ENCODE data around the gene MACROD2.

Gene MACROD2

DNA sequence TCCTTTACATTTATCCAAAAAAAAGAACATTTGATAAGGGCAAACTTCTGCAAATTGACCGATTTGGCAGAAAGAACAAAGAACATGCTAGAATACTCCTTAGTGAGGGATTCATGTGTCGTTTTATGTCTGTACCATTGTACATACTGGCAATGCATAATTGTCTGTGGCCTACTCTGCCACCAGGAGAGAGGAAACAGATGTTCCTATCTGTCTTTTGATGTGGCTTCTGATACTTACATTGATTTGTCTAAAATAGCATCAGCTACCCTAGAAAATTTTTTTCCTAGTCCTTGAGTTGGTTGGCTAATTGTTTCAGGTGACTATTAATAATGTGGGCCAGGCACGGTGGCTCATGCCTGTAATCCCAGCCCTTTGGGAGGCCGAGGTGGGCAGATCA is 1923.8 kb downstream of the MACROD2 start:
- no peak for DNase-seq

DNA sequence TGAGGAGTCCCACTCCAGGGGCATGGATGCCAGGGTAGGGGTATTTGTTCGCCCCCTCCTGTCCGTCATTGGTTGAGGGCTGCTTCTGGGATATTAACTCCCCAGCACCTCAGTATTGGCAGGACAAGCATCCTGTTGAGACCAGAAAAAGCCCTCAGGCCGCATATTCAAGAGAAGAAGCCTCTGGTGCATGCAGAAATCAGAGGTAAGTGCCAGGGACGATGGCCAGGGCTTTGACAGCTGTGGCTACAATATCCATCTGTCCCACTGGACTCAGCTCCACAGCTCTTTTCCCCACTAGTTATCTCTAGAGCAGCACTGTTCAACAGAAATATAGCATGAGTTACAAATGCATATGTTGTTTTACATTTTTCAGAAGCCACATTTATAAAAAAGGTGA is 1926.6 kb downstream of the MACROD2 start:
- DNase-seq = no peak

DNA sequence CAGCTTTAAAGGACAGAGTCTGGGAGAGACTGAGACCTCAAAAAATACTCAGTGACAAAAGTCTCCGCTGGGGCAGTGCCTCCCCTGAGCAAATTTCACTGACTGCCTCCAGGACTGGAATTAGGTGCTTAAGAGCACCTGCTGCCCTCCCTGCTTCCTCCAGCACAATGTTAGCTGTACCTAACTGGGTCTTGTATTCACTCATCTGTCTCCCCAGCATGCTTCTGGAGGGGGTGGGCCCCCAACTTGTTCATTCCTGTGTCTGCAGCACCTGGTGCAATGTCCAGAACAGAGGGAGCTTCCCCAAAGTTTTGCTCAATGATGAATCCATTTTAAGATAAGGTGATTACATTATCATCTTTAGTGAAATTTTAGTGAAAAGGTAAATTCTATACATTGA is 1927.2 kb downstream of the MACROD2 start:
- no peak for DNase-seq

DNA sequence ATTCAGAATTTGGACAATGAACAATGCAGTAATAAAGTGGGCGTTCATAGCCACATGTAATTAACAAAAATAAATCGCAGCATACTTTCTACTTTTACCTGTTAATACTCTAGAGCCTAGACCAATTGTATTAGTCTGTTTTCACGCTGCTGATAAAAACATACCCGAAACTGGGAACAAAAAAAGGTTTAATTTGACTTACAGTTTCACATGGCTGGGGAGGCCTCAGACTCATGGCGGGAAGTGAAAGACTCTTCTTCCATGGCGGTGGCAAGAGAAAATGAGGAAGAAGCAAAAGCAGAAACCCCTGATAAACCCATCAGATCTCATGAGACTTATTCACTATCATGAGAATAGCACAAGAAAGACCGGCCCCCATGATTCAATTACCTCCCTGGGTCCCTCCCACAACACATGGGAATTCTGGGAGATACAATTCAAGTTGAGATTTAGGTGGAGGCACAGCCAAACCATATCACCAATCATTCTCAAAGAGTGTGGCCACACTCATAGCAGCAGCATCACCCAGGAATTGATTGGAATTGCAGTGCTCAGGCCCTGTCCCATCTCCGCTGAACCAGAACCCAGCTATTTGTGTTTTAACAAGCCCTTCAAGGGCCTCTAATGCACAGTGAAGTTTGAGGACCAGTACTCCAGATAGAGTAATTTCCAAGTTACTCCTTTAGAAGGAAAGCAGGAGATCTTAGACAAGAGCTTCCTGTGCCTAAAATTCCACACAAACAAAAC is 1927.9 kb downstream of the MACROD2 start:
- no peak for DNase-seq

DNA sequence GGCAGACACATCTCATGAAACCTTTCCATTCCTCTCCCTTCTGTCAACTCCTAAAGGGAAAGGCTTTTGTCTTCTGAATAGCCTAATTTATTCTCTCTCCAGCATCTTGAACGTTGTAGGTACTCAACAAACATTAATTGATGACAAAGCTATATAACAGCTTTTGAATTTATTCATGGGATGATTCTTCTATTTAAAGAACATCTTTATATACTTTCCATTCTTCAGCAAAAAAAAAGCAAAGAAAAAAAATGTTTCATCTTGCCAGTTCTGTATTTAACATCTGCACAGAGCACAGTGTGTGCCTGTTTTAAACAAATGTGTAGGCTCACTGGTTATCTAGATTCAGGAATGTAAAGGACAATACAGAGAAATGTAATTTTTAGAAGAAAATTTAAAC is 1929.2 kb downstream of the MACROD2 start:
- DNase-seq = no peak

DNA sequence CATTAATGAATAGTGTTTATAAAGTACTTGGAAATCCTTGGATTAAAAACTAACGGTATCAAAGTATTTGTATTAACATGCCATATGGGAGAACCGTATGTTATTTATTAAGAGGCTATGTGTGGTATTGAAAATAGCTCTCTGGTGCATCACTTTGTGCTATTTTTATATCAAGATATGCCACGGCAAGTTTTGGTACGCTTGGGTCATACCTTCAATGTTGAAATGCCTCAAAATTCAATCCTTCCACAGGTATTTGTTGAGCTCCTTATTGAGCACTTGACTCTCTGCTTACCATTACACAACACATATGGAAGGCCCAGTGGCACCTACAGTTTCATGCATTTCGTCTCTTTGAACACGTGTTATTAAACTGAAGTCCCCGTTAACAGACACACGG is 1930.1 kb downstream of the MACROD2 start:
- no peak for DNase-seq

DNA sequence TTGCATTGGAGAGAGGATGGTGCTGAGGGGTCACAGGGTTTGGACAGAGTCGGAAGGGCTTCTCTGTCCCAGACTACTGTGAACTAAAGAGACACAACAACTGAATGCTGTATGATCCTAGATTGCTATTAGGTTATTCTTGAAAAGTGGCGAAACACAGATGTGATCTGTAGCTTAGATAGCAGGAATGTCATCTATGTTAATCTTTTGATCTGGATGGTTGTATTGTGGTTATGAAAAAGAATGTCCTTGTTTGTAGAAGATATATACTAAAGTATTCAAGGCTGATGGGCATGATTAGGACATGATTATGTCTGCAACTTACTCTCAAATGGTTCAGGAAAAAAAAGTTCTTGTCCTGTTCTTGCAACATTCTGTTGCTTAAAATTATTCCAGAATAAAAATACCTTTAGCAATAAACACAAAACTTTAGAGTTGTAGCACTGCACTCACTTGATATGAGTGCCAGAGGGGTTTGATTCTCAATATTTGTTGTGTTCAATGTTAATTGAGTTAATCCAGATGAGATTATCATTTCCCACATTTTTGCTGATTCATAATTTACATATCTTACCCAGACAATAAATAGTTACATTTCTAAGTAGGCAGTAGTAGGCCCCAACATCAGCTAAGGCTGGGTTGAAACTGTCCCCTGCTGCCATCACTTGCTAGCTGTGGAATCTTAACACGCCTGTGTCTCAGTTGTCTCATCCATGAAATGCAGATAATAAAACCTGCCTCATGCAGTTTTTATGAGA is 1932.8 kb downstream of the MACROD2 start:
- no peak for DNase-seq

DNA sequence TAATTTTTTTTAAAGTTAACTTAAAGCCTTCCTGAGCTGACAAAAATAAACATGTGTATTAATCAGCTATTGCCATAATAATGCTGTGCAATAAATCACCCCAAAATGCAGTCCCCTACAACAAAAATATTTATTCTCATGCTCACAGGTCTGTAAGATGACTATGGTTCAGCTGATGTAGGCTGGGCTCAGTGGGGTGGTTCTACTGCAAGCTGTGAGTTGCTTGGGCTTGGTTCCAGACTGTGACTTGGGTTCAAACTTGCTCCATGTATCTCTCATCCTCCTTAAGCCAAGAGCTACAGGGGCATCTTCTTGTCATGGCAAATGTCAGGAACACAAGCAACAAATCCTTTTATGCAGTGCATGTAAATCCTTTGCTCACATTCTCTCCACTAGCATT is 1933.6 kb downstream of the MACROD2 start:
- DNase-seq = no peak

DNA sequence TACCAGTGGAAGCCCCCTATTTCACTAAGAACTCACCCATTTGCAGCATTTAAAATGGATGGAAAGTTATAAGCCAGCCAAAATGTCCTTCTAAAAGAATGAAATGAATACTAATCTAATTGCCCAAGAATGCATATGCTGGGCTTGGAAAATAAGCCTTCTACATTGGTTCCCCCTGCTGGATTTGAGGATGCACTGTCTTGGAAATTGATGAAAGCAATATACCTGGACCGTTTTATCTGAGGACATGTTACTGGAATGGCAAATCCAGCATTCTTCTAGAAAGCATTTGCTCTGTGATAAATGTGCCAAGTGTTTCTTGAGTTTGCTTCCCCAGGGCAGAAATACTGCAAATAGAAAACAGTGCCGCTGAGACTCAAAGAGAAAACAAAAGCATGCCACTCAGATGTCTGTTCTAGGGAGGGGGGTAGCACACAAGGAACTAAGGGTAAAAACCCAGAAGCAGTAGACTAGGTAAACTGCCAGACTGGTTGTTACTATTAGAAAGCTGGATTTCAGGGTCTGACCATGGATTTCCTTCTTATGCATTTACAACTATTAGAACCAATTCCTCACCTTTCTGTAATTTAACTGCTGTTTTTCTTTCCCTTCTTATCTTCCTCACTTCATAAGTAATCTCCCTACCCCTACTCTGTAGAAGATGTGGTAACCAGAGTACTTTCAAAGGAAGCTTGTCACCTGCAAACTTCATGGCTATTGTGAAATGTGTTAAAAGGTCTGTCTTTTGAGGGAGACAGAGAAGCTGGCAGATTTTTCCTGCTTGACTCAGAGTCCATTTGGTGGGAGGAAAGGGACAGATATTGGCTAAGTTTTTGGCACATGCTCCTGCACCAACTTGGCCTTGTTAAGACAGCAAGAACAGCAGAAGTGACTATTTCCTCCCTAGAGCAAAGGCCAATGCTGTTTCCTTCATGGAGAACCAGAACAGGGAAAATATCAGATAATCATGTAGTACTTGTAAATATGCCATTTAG is 1935.3 kb downstream of the MACROD2 start:
- DNase-seq = no peak

DNA sequence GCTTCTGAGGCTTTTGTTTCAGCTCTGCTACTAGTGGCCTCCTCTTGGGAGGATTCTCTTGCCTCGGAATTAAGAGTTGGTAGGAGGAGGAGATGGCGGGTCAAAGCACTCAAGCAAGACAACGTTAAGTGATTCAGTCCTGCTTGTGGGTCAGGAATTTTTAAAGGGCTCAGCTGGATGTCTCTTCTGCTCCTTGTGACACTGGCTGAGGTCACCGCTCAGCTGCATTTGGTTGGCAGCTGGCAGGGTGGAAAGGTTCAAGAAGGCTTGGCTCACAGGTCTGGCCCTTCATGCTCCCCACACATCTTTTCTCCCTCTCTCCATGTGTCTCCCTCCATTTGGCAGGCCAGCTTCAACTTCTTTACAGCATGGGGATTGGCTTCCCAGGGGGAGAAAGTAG is 1936.6 kb downstream of the MACROD2 start:
- DNase-seq = no peak

DNA sequence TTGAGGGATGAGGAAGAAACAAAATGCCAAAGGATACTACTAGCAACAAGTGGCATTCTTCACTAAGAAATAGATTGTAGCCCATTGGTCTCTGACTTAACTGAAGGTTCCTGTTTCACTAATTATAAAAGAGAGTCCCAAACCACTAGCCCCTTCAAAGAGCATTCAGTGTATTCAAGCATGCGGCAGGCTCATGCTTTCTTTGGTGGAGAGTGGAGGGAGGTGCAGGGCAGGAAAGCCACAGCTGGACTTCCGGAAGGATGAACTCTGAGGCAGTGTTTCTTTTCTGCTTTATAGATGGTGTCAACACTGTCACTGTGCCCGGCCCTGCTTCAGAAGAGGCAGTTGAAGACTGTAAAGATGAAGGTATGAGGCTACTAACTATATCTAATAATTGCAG is 1941.9 kb downstream of the MACROD2 start:
- DNase-seq = no peak

DNA sequence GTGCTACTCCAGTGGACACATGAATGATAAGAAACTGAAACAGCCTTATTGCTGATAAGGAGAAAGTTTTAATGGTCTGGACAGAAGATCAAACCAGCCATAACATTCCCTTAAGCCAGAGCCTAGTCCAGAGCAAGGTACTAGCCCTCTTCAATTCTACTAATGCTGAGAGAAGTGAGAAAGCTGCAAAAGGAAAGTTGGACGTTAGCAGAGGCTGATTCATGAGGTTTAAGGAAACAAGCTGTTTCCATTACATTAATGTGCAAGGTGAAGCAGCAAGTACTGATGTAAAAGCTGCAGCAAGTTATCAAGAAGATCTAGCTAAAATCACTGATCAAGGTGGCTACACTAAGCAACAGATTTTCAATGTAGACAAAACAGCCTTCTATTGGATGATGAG is 1943.5 kb downstream of the MACROD2 start:
- no peak for DNase-seq

DNA sequence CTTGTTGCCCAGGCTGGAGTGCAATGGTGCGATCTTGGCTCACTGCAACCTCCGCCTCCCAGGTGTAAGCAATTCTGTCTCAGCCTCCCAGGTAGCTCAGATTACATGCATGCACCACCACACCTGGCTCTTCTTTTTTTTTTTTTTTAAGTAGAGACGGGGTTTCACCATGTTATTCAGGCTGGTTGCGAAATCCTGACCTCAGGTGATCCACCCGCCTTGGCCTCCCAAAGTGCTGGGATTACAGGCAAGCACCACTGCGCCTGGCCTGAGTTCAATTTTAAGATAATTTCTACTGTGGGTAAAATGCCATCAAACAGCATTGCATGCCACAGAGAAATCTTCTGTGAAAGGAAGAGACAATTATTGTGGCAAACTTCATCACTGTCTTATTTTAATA is 1944.8 kb downstream of the MACROD2 start:
- no peak for DNase-seq

DNA sequence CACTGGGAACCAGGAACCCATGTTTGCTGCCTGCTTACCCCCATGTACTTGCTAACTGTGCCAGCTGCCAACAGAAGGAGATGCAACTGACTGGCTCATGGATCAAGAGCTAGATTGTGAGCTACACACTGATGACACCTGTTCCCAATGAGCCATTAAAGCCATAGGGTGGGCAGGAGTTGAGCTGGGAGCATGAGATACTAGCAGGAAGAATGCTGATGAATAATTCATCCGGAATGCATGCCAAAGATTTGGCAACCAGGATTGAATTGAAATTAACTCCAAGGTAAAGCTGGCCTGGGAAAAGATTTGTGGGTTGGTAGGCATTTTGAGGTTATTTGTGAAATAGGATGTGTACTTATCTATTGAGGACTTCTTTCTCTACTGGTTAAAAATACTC is 1946.8 kb downstream of the MACROD2 start:
- no peak for DNase-seq

DNA sequence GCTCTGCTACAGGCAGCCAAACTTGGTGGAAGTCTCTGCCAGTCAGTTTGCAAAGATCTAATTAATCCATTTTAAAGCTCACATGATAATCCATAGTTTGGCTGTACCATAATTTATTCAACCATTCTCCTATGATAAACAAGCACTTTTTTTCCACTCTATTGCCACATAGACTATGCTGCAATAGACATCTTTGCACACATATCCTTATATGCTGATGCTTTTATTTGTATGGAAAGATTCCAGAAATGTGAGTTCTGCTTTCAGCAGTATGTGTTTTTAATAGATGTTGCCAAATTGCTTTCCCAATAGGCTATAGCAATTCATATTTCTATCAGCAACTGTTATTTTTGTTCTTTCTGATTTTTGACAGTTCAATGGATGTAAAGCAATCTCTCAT is 1950.0 kb downstream of the MACROD2 start:
- no peak for DNase-seq

DNA sequence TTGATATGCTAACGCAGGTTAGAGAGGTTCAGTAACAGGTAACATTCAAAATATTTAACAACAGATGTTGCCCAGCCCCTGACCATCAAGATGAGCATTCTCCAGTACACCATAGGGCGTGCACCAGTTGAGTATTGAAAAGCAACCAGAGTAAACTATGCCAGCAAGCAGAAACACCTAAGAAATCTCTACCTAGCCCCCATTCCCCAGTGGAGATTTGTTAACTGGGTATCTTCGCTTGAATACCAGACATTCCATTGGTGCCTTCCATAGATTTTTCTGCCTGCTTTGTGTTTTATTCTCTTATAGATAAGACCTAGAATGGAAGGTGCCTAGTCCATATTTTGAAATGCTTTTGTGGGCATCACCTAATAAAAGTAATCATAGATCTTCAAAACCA is 1954.1 kb downstream of the MACROD2 start:
- no peak for DNase-seq

DNA sequence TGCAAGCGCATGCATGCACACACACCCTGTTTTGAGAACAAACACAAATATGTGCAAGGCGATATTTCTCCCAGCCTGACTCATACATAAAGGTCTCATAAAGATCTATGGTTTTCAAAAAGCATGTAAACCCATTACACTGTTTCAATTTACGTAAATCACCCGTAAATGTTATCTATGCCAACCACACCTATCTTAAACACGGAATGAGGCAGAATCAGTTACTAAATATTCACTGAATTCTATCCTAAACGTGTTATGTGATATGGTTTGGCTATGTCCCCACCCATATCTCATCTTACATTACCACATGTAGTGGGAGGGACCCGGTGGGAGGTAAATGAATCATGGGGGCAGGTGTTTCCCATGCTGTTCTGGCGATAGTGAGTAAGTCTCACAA is 1956.3 kb downstream of the MACROD2 start:
- no peak for DNase-seq

DNA sequence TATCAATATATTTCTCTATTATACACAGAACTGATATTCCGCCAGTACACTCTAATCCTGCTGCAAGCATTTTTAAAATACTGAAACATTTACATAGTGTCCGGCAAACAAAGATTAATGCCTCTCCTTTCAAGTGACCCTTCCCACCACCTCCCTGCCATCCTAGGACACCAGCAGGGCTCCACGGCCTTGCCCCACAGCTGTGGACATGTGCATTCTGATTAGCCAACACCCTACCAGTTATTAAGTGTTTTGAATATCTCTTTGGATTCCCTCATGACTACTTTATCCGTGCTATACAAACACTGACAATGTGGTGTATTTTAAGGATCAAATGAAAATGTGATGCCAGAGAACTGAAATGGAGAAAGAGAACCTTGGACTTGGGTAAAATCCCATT is 1962.8 kb downstream of the MACROD2 start:
- no peak for DNase-seq

DNA sequence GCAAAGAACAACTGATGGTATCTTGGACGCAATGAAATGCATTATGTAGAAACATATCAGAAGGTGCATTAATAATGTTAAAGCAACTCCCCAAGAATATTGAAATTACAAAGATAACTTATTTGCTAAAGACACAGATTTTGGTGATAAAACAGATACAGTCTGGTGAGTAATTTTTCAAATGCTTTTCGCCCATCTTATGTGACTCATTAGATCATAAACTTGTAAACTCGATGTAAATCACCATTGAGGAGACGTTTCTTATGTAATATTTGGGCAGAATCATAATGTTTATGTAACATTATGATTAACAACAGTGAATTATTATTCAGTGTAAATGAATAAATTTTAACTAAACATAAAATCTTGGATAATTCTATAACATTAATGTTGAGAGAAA is 1969.8 kb downstream of the MACROD2 start:
- DNase-seq = no peak

DNA sequence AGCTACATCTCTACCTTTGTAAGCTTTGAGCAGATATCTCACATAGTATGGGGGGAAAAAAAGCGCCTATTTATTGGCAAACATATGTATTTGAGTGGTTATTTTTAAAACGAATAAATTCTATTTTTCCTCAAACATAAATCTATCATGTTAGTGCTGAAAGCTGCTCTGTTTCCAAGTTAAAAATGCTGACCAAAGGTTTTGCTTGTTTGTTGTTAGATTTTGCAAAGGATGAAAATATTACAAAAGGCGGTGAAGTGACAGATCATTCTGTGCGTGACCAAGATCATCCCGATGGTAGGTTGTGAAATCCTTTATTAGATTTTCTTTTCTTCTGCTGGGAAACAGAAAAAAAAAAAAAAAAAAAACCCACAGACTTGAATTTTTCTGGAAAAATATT is 1972.0 kb downstream of the MACROD2 start:
- DNase-seq = no peak

DNA sequence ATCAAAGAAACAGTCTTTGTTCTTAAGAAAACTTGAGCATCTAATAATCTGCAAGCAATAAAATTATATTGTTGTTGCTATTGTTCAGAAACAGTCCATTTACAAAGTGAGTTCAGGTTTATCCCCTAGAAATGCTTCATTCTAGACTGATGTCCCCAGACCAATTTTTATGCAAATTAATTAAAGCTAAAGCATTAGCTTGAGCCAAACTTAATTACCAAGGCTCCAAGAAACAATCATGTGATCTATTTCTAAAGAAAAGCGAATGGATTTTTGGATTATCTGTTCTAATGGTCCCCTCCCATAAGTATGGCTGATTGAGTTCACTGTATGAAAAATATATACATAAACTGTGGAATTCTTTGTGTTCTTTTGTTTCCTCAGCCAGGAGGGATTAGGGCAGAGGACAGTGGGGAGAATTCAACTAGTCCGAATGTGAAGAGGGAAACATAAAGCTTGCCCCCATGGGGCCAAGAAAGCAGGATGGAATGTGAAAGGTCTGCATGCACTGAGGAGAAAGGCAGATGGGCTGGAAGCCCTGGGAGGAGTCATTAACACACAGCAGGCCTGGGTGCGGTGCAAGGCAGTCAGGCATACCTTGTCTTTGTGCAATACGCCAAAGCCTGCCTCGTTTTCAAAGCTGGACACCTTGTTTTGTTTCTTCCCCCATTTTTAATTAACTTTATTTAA is 1980.9 kb downstream of the MACROD2 start:
- DNase-seq = no peak

DNA sequence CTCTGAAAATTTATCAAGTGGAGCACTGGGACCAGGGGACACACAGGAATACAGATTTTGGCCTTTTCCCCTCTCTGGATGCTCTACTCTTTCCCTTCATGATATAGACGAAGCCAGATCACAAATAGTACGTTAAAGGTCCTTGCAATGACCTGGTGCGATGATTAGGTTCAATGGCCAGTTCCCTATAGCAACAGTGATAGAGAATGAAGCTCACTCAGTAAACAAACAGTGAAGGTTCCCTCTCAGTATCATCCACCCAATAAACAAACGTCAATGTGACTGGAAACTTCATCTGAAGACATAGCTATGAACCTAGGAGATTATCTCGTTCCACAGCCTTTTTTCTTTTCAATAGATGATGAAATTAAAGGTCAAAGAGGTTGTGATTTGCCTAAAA is 1981.7 kb downstream of the MACROD2 start:
- no peak for DNase-seq

DNA sequence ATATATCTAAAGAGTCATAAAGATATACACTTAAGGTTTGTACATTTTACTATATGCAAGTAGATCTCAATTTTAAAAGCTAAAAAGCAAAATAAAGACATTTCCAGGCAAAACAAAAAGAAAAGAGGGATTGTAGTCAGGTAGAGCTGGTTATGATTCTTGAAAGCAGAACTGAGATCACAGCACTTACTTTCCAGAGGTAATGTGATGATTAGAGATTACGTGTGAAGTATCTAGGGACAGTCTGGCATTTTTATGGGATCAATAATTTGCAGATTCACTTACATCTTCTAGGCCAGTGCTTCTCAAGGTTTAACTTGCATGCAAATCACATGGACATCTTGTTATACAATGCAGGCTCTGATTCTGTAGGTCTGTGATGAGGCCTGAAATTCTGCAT is 1982.4 kb downstream of the MACROD2 start:
- DNase-seq = no peak
